Tibial nerve (tissue), 4 donors: ENCODE results near the gene NOL8.

Experiments used
- CTCF ChIP-seq, 5 experiments: fragments of 200-600 bp in 3 of 5; fragments of 450-650 bp in 2 of 5; sonication (generic) in 3 of 5; IDR thresholded peaks; one replicate each; pipeline ENCODE4 v1.5.1; 2016 to 2019; ENCODE audit warnings: antibody characterized with exemption in 5 of 5, mild to moderate bottlenecking in 3 of 5, moderate library complexity in 2 of 5
- EP300 ChIP-seq, 2 donors: sonication (generic); formaldehyde crosslinking; IDR thresholded peaks; one replicate each; pipeline ENCODE4 v1.6.1; 2017; ENCODE audit warnings: antibody characterized with exemption in 2 of 2, mild to moderate bottlenecking in 1 of 2

- no peak for TF ChIP-seq CTCF (IDR thresholded peaks at IDR 0.05)
- no peak for TF ChIP-seq EP300 (IDR thresholded peaks at IDR 0.05)
Measured at GRCh38 chr9:92265154-92265553, 60.0 kb downstream of the NOL8 start.
